HG03354 (cell line): ENCODE data around the gene CAPN10.

Source experiments
- ATAC-seq: cut with Tn5 transposase; IDR thresholded peaks from one replicate; pipeline ENCODE4 v1.9.1; 2021; ENCODE audit warnings: mild to moderate bottlenecking; ENCODE audit not compliant: unreplicated experiment, poor library complexity, severe bottlenecking

The CAPN10 gene

GRCh38 chr2:240646176-240646899 is 59.8 kb downstream of the CAPN10 start:
- no peak for ATAC-seq

DNA sequence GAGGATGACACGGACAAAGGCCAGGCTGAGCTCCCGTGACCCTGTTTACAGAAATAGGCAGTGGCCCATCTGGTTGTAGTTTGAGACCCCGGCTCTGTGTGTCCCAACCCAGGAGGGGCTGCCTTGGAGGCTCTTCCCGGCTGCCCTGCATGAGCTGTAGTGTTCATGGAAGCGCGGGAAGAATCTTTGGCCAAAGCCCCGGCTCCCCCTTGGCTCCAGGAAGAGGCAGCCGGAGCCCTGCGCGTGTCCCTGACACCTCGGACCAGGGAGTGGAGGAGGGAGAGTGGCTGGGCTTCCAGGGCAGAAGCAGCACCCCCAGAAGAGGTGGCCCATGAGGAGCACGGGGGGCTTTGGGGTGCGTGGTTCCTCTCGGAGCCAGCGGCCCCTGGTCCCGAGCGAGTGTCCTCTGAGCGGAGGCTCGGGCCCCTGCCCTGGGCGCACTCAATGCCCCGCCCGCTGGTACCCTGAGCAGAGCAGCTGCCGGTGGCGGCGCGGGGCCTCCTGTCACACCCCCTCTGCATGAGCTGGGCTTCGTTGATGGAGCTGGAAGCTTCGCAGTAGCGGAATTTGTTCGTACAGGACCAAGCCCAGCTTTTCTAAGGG is 60.5 kb downstream of the CAPN10 start:
- ATAC-seq, result no peak

GRCh38 chr2:240647503-240648154 is 61.1 kb downstream of the CAPN10 start:
- ATAC-seq, result no peak

- no peak for ATAC-seq
These were observed 61.7 kb downstream of the CAPN10 start for GRCh38 chr2:240648155-240648649.
